IPS-18a (cell line): ENCODE data around the gene HNRNPA1.

Experiments
- H3K27ac ChIP-seq: one replicate; pipeline ENCODE4 v1.5.1; 2013; ENCODE audit warnings: low read length
- H3K27me3 ChIP-seq: one replicate; pipeline ENCODE4 v1.6.1; 2013; ENCODE audit warnings: mild to moderate bottlenecking, low read length; ENCODE audit not compliant: control insufficient read depth, insufficient read depth
- H3K36me3 ChIP-seq: one replicate; pipeline ENCODE4 v1.6.1; 2013; ENCODE audit warnings: low read depth, low read length; ENCODE audit not compliant: control insufficient read depth
- H3K4me1 ChIP-seq: one replicate; pipeline ENCODE4 v1.6.1; 2013; ENCODE audit warnings: low read depth, low read length; ENCODE audit not compliant: control insufficient read depth
- H3K4me3 ChIP-seq: one replicate; pipeline ENCODE4 v1.5.1; 2013; ENCODE audit warnings: low read length
- H3K9ac ChIP-seq: one replicate; pipeline ENCODE4 v1.6.1; 2013; ENCODE audit warnings: mild to moderate bottlenecking, low read length, moderate library complexity
- H3K9me3 ChIP-seq: one replicate; pipeline ENCODE4 v1.6.1; 2013; ENCODE audit warnings: low read depth, low read length; ENCODE audit not compliant: control insufficient read depth

HNRNPA1 gene

GRCh38 chr12:54257332-54257731 lies 23.2 kb upstream of the HNRNPA1 start:
- H3K36me3 ChIP-seq, result peaks cover 38% of the 10 kb centered on the region
- H3K27ac ChIP-seq, result peak overlapping the region; percentile 99
- no peaks in the 10 kb centered on the region for H3K27me3 ChIP-seq
- peak overlapping the region; percentile 91 for H3K9ac ChIP-seq
- H3K4me1 ChIP-seq, result peaks cover 41% of the 10 kb centered on the region
- H3K4me3 ChIP-seq, result no peak overlapping the region
- no peaks in the 10 kb centered on the region for H3K9me3 ChIP-seq

GRCh38 chr12:54258201-54258681 lies 22.3 kb upstream of the HNRNPA1 start:
- Histone ChIP-seq H3K9ac (peak overlapping the region; percentile 91), H3K4me1 (peaks cover 45% of the 10 kb centered on the region), H3K27ac (peak overlapping the region; percentile 99), H3K27me3 (no peaks in the 10 kb centered on the region), H3K4me3 (peak overlapping the region; percentile 69), H3K36me3 (peaks cover 33% of the 10 kb centered on the region), H3K9me3 (no peaks in the 10 kb centered on the region)

- Histone ChIP-seq H3K36me3 (peaks cover 29% of the 10 kb centered on the region), H3K27ac (peak overlapping the region; percentile 99), H3K4me3 (peak overlapping the region; percentile 69)
These were observed 21.1 kb upstream of the HNRNPA1 start for GRCh38 chr12:54259194-54260011.

GRCh38 chr12:54261815-54262402 lies 18.6 kb upstream of the HNRNPA1 start:
- Histone ChIP-seq H3K27me3 (no peaks in the 10 kb centered on the region), H3K4me3 (no peak overlapping the region), H3K9ac (peak overlapping the region; percentile 38), H3K27ac (peak overlapping the region; percentile 67), H3K4me1 (peaks cover 45% of the 10 kb centered on the region), H3K9me3 (no peaks in the 10 kb centered on the region), H3K36me3 (peaks cover 7% of the 10 kb centered on the region)

More at GRCh38 chr12:54259194-54260011, 21.1 kb upstream of the HNRNPA1 start:
- no peaks in the 10 kb centered on the region for H3K9me3 ChIP-seq
- H3K27me3 ChIP-seq, result no peaks in the 10 kb centered on the region
- peak overlapping the region; percentile 91 for H3K9ac ChIP-seq
- peaks cover 45% of the 10 kb centered on the region for H3K4me1 ChIP-seq

- Histone ChIP-seq H3K36me3 (peaks cover 1% of the 10 kb centered on the region), H3K4me1 (peaks cover 40% of the 10 kb centered on the region), H3K9ac (peak overlapping the region; percentile 38), H3K27ac (peak overlapping the region; percentile 67), H3K27me3 (no peaks in the 10 kb centered on the region), H3K9me3 (no peaks in the 10 kb centered on the region), H3K4me3 (no peak overlapping the region)
These were observed 18.1 kb upstream of the HNRNPA1 start for GRCh38 chr12:54262403-54262925.

- Histone ChIP-seq H3K4me1 (peaks cover 18% of the 10 kb centered on the region), H3K27ac (no peak overlapping the region), H3K9me3 (no peaks in the 10 kb centered on the region), H3K4me3 (no peak overlapping the region), H3K36me3 (no peaks in the 10 kb centered on the region), H3K27me3 (no peaks in the 10 kb centered on the region), H3K9ac (no peak overlapping the region)
These were observed 15.1 kb upstream of the HNRNPA1 start for GRCh38 chr12:54265364-54265812.

- Histone ChIP-seq H3K36me3 (no peaks in the 10 kb centered on the region), H3K27me3 (no peaks in the 10 kb centered on the region), H3K9ac (no peak overlapping the region), H3K27ac (no peak overlapping the region), H3K4me1 (peaks cover 9% of the 10 kb centered on the region), H3K4me3 (no peak overlapping the region), H3K9me3 (no peaks in the 10 kb centered on the region)
These were observed 13.7 kb upstream of the HNRNPA1 start for GRCh38 chr12:54266852-54267251.

- no peak overlapping the region for H3K9ac ChIP-seq
- no peaks in the 10 kb centered on the region for H3K4me1 ChIP-seq
- no peak overlapping the region for H3K4me3 ChIP-seq
- H3K27ac ChIP-seq, result no peak overlapping the region
- no peaks in the 10 kb centered on the region for H3K27me3 ChIP-seq
- H3K36me3 ChIP-seq, result peaks cover 20% of the 10 kb centered on the region
- H3K9me3 ChIP-seq, result no peaks in the 10 kb centered on the region
These were observed 10.2 kb upstream of the HNRNPA1 start for GRCh38 chr12:54270345-54270744.

GRCh38 chr12:54272214-54272613 lies 8.3 kb upstream of the HNRNPA1 start:
- H3K9me3 ChIP-seq, result no peaks in the 10 kb centered on the region
- no peaks in the 10 kb centered on the region for H3K27me3 ChIP-seq
- H3K9ac ChIP-seq, result no peak overlapping the region
- H3K4me1 ChIP-seq, result no peaks in the 10 kb centered on the region
- peaks cover 20% of the 10 kb centered on the region for H3K36me3 ChIP-seq
- no peak overlapping the region for H3K27ac ChIP-seq
- H3K4me3 ChIP-seq, result no peak overlapping the region

GRCh38 chr12:54273981-54274380 lies 6.5 kb upstream of the HNRNPA1 start:
- Histone ChIP-seq H3K36me3 (peaks cover 20% of the 10 kb centered on the region), H3K4me3 (no peak overlapping the region), H3K9me3 (no peaks in the 10 kb centered on the region), H3K9ac (no peak overlapping the region), H3K27ac (no peak overlapping the region), H3K27me3 (no peaks in the 10 kb centered on the region), H3K4me1 (peaks cover 10% of the 10 kb centered on the region)

GRCh38 chr12:54276368-54276767 lies 4.2 kb upstream of the HNRNPA1 start:
- Histone ChIP-seq H3K27ac (no peak overlapping the region), H3K4me3 (no peak overlapping the region), H3K9ac (no peak overlapping the region), H3K9me3 (no peaks in the 10 kb centered on the region), H3K27me3 (no peaks in the 10 kb centered on the region), H3K4me1 (peaks cover 10% of the 10 kb centered on the region), H3K36me3 (peaks cover 26% of the 10 kb centered on the region)
